Epithelial cell of proximal tubule (primary cell): ENCODE measurements around the gene SPTSSB. TPM values are rescaled to one million over a fixed set of nuclear protein-coding genes. Genes with fewer than 3 reads are reported as not detected.

ENCODE experiments used
- DNase-seq: peaks from one replicate; pipeline ENCODE4 v3.0.0-alpha.2; 2011; ENCODE audit warnings: low read depth
- H3K4me3 ChIP-seq: 2 replicates; pipeline ENCODE4 v1.5.1; 2011; ENCODE audit warnings: low read depth, mild to moderate bottlenecking, low read length
- total RNA-seq: library from RNA; depleted of rRNA; stranded (reverse); fragments of >200 nt; gene quantifications from 2 replicates; pipeline ENCODE4 v1.2.3, GENCODE V29; 2015
- TF ChIP-seq, protein P1 (sequence below): conservative IDR thresholded peaks from 2 replicates; pipeline ENCODE4 v1.5.1; 2012; ENCODE audit warnings: low read depth, mild to moderate bottlenecking, low read length

SPTSSB gene
- total RNA-seq, 1 donor from 2014 or later = not detected

DNA sequence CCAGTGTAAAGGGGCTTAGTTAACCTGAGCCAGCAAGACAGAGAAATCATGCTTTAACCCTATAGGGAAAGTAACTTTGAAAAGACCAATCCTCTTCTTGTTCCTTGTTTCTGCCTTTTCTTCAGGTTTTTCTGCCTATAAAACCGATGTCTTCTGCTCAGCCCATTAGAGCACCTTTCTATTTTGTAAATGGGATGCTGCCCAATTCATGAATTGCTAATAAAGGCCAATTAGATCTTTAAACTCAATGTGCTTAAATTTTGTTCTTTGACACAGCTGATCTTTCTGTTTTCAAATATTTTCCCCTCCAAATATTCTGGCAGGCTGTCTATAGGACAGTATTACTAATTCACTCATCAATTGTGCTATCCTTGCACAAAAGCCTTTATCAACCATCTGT, 33.8 kb upstream of the SPTSSB start:
- H3K4me3 ChIP-seq = no peak overlapping the region
- TF ChIP-seq, protein P1, sequence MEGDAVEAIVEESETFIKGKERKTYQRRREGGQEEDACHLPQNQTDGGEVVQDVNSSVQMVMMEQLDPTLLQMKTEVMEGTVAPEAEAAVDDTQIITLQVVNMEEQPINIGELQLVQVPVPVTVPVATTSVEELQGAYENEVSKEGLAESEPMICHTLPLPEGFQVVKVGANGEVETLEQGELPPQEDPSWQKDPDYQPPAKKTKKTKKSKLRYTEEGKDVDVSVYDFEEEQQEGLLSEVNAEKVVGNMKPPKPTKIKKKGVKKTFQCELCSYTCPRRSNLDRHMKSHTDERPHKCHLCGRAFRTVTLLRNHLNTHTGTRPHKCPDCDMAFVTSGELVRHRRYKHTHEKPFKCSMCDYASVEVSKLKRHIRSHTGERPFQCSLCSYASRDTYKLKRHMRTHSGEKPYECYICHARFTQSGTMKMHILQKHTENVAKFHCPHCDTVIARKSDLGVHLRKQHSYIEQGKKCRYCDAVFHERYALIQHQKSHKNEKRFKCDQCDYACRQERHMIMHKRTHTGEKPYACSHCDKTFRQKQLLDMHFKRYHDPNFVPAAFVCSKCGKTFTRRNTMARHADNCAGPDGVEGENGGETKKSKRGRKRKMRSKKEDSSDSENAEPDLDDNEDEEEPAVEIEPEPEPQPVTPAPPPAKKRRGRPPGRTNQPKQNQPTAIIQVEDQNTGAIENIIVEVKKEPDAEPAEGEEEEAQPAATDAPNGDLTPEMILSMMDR = no peak
- no peak for DNase-seq

DNA sequence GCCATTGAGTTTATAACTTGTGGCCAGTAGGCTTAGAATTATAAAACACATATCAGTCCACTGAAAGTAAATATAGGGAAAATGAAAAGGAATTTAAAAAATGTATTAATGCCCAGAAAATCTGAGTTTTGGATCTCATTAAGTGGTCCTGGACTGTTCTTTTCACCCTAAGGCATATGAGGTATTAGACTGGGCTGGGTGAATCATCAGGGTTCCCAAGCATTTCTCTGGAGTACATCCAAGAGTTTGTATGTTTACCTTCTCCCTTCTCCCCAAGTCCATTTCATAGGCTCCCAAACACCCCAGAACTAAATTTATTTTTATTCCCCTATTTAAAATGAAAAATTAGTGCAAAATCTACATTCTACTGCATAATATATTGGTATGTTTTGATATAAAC, 31.9 kb upstream of the SPTSSB start:
- H3K4me3 ChIP-seq = no peak overlapping the region
- TF ChIP-seq, protein P1 = no peak
- no peak for DNase-seq

DNA sequence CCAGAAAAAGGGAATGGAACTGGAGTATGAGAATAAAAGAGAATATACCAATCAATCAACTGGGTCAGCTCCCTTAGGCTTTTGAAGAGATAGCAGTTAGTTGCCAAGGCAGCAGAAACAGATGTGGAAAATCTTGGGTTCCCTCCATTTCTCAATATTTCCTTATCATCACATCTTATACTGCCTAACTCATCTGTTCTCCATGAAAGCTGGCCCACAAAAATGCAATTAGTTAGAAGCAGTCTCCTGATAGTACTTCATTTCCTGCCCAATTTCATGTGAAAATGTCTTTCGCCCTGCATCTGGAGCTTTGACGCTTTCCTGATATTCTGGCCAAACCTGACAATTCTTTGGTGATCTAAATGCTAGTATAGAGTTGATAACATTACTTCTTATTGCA, 30.1 kb upstream of the SPTSSB start:
- no peak overlapping the region for H3K4me3 ChIP-seq
- TF ChIP-seq, protein P1 = no peak
- no peak for DNase-seq

DNA sequence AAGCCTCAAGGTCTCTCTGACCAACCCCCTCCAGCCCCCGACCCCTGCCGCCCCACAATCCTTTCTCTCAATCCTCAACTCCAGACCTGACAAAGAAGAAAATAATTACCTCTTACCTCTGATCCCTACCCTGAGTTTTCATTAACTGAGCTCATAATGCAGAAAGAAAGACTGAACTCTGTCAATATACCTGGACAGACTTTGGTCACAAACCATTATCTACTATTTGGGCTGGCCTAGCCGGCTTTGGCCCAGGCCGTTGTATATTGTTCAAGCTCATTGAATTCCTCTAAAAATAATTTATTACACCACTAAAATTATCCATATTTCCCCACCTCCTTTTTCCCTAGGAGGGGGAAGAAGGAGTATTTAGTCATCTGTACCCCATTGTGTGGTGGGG, 29.3 kb upstream of the SPTSSB start:
- DNase-seq = no peak
- no peak overlapping the region for H3K4me3 ChIP-seq
- TF ChIP-seq, protein P1 = no peak

DNA sequence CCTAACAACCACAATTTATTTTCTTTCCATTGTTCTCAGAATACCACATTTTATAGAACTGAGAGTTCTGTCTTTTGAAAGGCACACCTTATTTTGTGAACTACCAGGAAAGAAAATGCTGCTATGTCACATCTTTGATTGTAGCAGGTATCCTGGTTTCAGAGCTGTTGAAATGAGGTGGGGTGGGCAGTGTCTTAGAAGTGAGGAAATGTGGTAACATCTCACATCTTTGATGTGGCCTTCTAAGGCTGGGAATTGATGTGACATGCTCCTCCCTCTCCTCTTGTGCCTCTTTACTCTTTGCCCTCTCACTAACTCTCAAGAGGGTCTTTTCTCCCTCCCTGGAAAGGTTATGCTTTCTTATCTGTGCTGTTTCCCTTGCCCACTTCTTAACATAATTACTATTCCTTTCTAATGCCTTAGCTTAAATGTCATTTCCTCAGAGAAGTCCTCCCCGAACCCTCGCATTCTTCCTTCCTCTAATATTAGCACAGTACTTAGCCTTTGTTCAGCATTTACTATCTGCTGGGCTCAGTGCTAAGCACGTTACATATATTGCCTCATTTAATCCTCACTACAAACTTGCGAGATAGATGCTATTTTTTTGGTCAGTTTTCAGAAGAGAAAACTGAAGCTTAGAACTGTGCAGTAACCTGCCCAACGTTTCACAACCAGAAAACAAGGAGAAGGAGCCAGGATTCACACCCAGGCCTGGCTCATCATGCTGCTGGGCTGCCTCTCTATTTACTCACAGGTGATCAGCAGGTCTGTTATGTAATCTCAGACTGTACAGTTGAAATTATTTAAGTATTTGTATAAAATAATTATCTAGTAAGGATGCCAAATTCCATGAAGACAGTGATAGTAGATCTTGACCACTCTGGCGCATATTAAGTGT, 24.0 kb upstream of the SPTSSB start:
- TF ChIP-seq, protein P1 = no peak
- H3K4me3 ChIP-seq = no peak overlapping the region
- no peak for DNase-seq

DNA sequence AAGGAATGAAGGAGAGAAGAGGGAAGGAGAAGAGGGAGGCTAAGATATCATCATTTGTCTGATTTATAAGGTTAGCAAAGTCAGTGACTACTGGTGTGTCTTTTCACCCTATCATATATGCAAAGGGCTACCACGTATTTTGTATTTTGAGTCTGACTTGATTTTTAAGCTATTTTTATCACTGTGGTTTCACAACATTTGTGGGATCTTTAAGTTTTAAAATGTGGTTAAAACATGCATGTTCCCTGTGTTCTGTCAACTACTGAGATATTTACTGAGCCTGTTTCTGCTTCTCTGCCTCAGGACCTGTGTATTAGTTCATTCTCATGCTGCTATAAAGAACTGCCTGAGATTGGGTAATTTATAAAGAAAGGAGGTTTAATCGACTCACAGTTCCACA, 22.5 kb upstream of the SPTSSB start:
- no peak overlapping the region for H3K4me3 ChIP-seq
- TF ChIP-seq, protein P1 = no peak
- no peak for DNase-seq

DNA sequence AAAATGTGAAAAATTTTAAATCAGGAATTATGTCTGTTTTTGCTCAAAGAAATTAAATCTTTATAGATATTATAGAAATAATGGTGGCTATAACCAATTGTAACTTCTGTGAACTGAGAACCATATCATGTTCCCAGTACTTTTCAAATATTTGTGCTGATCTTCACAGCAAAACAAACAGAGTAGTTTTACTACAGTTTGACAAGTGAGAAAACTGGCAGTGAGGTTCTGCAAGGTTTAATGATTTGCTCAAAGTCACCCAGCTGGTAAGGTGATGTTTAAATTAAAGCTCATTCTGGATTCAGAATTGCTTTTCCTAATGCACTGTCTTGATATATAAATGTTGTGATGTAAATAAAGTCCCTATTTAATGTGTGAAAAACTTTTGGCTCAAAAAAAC, 22.0 kb upstream of the SPTSSB start:
- H3K4me3 ChIP-seq = no peak overlapping the region
- DNase-seq = no peak
- TF ChIP-seq, protein P1 = no peak
